H9 (cell line): Measurements from ENCODE around the gene WNT5B. TPM values are rescaled to one million over a fixed set of nuclear protein-coding genes. Genes with fewer than 3 reads are reported as not detected.

ENCODE experiments used
- DNase-seq: peaks from one replicate; pipeline ENCODE4 v3.0.0-alpha.2; 2017
- H2AFZ ChIP-seq: one replicate; pipeline ENCODE4 v1.6.1; 2013; ENCODE audit warnings: mild to moderate bottlenecking, low read length, control low read depth, moderate library complexity
- H2AK5ac ChIP-seq: 2 replicates; pipeline ENCODE4 v1.6.1; 2013; ENCODE audit warnings: low read length, control low read depth, mixed read lengths; ENCODE audit not compliant: insufficient read length
- H2BK120ac ChIP-seq: one replicate; pipeline ENCODE4 v1.6.1; 2013; ENCODE audit warnings: low read depth, mild to moderate bottlenecking, low read length, control low read depth, inconsistent platforms; ENCODE audit not compliant: poor library complexity, severe bottlenecking
- H2BK12ac ChIP-seq: 2 replicates; pipeline ENCODE4 v1.6.1; 2013; ENCODE audit warnings: low read length, control low read depth, mixed read lengths, low read depth; ENCODE audit not compliant: insufficient read length
- H2BK15ac ChIP-seq: 2 replicates; pipeline ENCODE4 v1.6.1; 2013; ENCODE audit warnings: low read depth, low read length, control low read depth
- H2BK20ac ChIP-seq: one replicate; pipeline ENCODE4 v1.6.1; 2013; ENCODE audit warnings: low read depth, mild to moderate bottlenecking, low read length, control low read depth, inconsistent platforms; ENCODE audit not compliant: poor library complexity, severe bottlenecking
- H2BK5ac ChIP-seq: 2 replicates; pipeline ENCODE4 v1.6.1; 2013; ENCODE audit warnings: low read length, control low read depth, mixed read lengths; ENCODE audit not compliant: insufficient read length
- H3K14ac ChIP-seq: 2 replicates; pipeline ENCODE4 v1.6.1; 2013; ENCODE audit warnings: low read length, control low read depth; ENCODE audit not compliant: insufficient read depth
- H3K18ac ChIP-seq: 2 replicates; pipeline ENCODE4 v1.6.1; 2013; ENCODE audit warnings: low read depth, mild to moderate bottlenecking, mixed read lengths, low read length, control low read depth; ENCODE audit not compliant: insufficient read length
- H3K23ac ChIP-seq: 2 replicates; pipeline ENCODE4 v1.6.1; 2013; ENCODE audit warnings: low read length, control low read depth, mixed read lengths, low read depth; ENCODE audit not compliant: insufficient read length
- H3K23me2 ChIP-seq: 2 replicates; pipeline ENCODE4 v1.6.1; 2013; ENCODE audit warnings: low read depth, mild to moderate bottlenecking, mixed read lengths, low read length, control low read depth; ENCODE audit not compliant: insufficient read length, poor library complexity, severe bottlenecking
- H3K27ac ChIP-seq: 2 replicates; pipeline ENCODE4 v1.5.1; 2013; ENCODE audit warnings: low read length, control low read depth, mixed read lengths, low read depth; ENCODE audit not compliant: insufficient read length
- H3K27me3 ChIP-seq: 2 replicates; pipeline ENCODE4 v1.6.1; 2013; ENCODE audit warnings: low read length, control low read depth, inconsistent platforms; ENCODE audit not compliant: insufficient read depth
- H3K4ac ChIP-seq: 2 replicates; pipeline ENCODE4 v1.6.1; 2013; ENCODE audit warnings: low read depth, mild to moderate bottlenecking, control low read depth, inconsistent platforms, low read length, moderate library complexity
- H3K4me1 ChIP-seq: 2 replicates; pipeline ENCODE4 v1.6.1; 2013; ENCODE audit warnings: low read length, control low read depth, inconsistent platforms; ENCODE audit not compliant: insufficient read depth
- H3K4me2 ChIP-seq: 2 replicates; pipeline ENCODE4 v1.6.1; 2013; ENCODE audit warnings: low read length, control low read depth, mixed read lengths; ENCODE audit not compliant: insufficient read length, insufficient read depth
- H3K56ac ChIP-seq: 2 replicates; pipeline ENCODE4 v1.6.1; 2013; ENCODE audit warnings: low read depth, mild to moderate bottlenecking, mixed read lengths, low read length, control low read depth; ENCODE audit not compliant: insufficient read length
- H3K79me1 ChIP-seq: 2 replicates; pipeline ENCODE4 v1.6.1; 2013; ENCODE audit warnings: low read depth, mild to moderate bottlenecking, moderate library complexity, low read length, control low read depth, inconsistent platforms; ENCODE audit not compliant: insufficient read depth, poor library complexity, severe bottlenecking
- H3K79me2 ChIP-seq: 2 replicates; pipeline ENCODE4 v1.6.1; 2013; ENCODE audit warnings: low read length, control low read depth, inconsistent platforms; ENCODE audit not compliant: insufficient read depth
- H3K9ac ChIP-seq: 2 replicates; pipeline ENCODE4 v1.6.1; 2013; ENCODE audit warnings: low read length, control low read depth, mixed read lengths; ENCODE audit not compliant: insufficient read length; ENCODE audit errors: extremely low read depth
- H3K9me3 ChIP-seq: one replicate; pipeline ENCODE4 v1.6.1; 2013; ENCODE audit warnings: low read depth, low read length, inconsistent platforms; ENCODE audit not compliant: control insufficient read depth
- H3T11ph ChIP-seq: one replicate; pipeline ENCODE4 v1.6.1; 2013; ENCODE audit warnings: mild to moderate bottlenecking, low read length, control low read depth, inconsistent platforms
- H4K20me1 ChIP-seq: one replicate; pipeline ENCODE4 v1.6.1; 2013; ENCODE audit not compliant: control insufficient read depth, insufficient read length, insufficient read depth
- H4K5ac ChIP-seq: 2 replicates; pipeline ENCODE4 v1.6.1; 2013; ENCODE audit warnings: low read depth, mild to moderate bottlenecking, mixed read lengths, low read length, control low read depth; ENCODE audit not compliant: insufficient read length
- H4K8ac ChIP-seq: replicated peaks from 2 replicates; pipeline ENCODE4 v1.6.1; 2013; ENCODE audit warnings: low read length, control low read depth, mixed read lengths, low read depth; ENCODE audit not compliant: insufficient read length
- H4K91ac ChIP-seq: 2 replicates; pipeline ENCODE4 v1.6.1; 2013; ENCODE audit warnings: low read depth, mild to moderate bottlenecking, moderate library complexity, mixed read lengths, low read length, control low read depth; ENCODE audit not compliant: insufficient read length
- H3K27ac Mint-ChIP-seq, 3 experiments: 2 replicates in 2 of 3; 3 replicates in 1 of 3; pipeline ENCODE4 v1.8.0; 2020 to 2021; ENCODE audit warnings: mixed read lengths in 3 of 3, mild to moderate bottlenecking in 1 of 3, moderate library complexity in 1 of 3
- H3K27me3 Mint-ChIP-seq: 2 replicates; pipeline ENCODE4 v1.8.0; 2021; ENCODE audit warnings: low read depth, mild to moderate bottlenecking, moderate library complexity, mixed read lengths
- H3K36me3 Mint-ChIP-seq, 3 experiments: 2 replicates in 2 of 3; 3 replicates in 1 of 3; pipeline ENCODE4 v1.8.0; 2020 to 2021; ENCODE audit warnings: low read depth in 3 of 3, mixed read lengths in 3 of 3; ENCODE audit not compliant: insufficient read depth in 1 of 3
- H3K4me1 Mint-ChIP-seq, 2 experiments: 2 replicates each; pipeline ENCODE4 v1.8.0; 2020; ENCODE audit warnings: mixed read lengths in 2 of 2
- H3K4me3 Mint-ChIP-seq, 2 experiments: 2 replicates in 1 of 2; 3 replicates in 1 of 2; pipeline ENCODE4 v1.8.0; 2020 to 2021; ENCODE audit warnings: mild to moderate bottlenecking in 2 of 2, mixed read lengths in 2 of 2, moderate library complexity in 1 of 2
- H3K9me3 Mint-ChIP-seq, 2 experiments: 2 replicates in 1 of 2; 3 replicates in 1 of 2; pipeline ENCODE4 v1.8.0; 2020; ENCODE audit warnings: mild to moderate bottlenecking in 2 of 2, mixed read lengths in 2 of 2, moderate library complexity in 1 of 2
- WGBS: extraction: QIAGEN DNeasy Blood & Tissue Kit; methylation state at CpG from one replicate; pipeline ENCODE4 v1.1.7; 2013; ENCODE audit warnings: missing lambda C conversion rate, low lambda C conversion rate, mixed read lengths; ENCODE audit not compliant: insufficient read length; ENCODE audit errors: extremely low coverage; 5-methylcytosine and 5-hydroxymethylcytosine counted together
- total RNA-seq: library from RNA; stranded (reverse); gene quantifications from 2 replicates; pipeline ENCODE4 v1.2.1, GENCODE V29; 2021
- TF ChIP-seq, protein P1 (sequence below): fragments of 200-600 bp; sonication (generic); conservative IDR thresholded peaks from 3 replicates; pipeline ENCODE4 v1.8.0; 2021; ENCODE audit warnings: antibody characterized with exemption, mild to moderate bottlenecking

The WNT5B gene
- total RNA-seq, 1 experiment from 2014 or later = 1.5 TPM

DNA sequence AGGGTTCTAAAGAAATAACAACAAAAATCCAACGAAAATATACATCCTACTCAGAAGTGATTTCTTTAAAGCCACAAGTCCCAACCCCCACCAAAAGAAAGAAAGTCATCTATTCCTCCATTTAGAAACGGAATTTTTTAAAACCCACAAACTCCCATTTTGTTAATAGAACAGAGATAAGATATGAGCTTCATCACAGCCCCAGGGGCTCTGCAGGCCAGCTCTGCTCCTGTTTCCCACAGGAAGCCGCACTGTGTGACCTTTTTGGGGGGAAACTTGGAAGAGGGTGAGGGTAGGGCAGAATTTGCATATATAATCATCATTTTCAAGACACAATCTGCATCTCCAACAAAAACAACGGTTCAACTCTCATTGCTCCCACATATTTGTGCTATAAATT, 37.5 kb upstream of the WNT5B start:
- Histone ChIP-seq H3K9me3 (no peaks in the 10 kb centered on the region), H2AK5ac (no peak overlapping the region), H4K20me1 (peaks cover 5% of the 10 kb centered on the region), H3K27ac (no peak overlapping the region), H2BK12ac (no peak overlapping the region), H4K8ac (no peak overlapping the region), H3K14ac (no peak overlapping the region), H2BK120ac (no peak overlapping the region), H3K4me2 (no peak overlapping the region), H4K91ac (no peak overlapping the region), H3K27me3 (peaks cover 31% of the 10 kb centered on the region; the same call in 1 of the 2 replicates), H3K79me1 (no peaks in the 10 kb centered on the region), H2AFZ (no peak overlapping the region), H3K4ac (no peak overlapping the region), H3K23me2 (peaks cover 27% of the 10 kb centered on the region), H4K5ac (no peak overlapping the region), H3K4me1 (peaks cover 15% of the 10 kb centered on the region), H3K56ac (no peak overlapping the region), H3K23ac (no peak overlapping the region), H2BK20ac (no peak overlapping the region), H3K9ac (no peak overlapping the region), H3K79me2 (no peaks in the 10 kb centered on the region; the same call in 1 of the 2 replicates), H2BK15ac (no peak overlapping the region), H3T11ph (no peak overlapping the region), H3K18ac (no peak overlapping the region), H2BK5ac (no peak overlapping the region)
- no peak for DNase-seq
- WGBS = no CpG with 5 or more reads among the region's 4 CpGs
- H3K4me1 Mint-ChIP-seq = peaks cover 62 to 76% of the 10 kb centered on the region in 2 experiments
- H3K36me3 Mint-ChIP-seq = peaks cover 0 to 2% (median 0%) of the 10 kb centered on the region in 3 experiments; a peak in 1 of 7 replicates
- peaks cover 0 to 1% of the 10 kb centered on the region in 2 experiments; a peak in 3 of 5 replicates for H3K9me3 Mint-ChIP-seq
- TF ChIP-seq, protein P1, sequence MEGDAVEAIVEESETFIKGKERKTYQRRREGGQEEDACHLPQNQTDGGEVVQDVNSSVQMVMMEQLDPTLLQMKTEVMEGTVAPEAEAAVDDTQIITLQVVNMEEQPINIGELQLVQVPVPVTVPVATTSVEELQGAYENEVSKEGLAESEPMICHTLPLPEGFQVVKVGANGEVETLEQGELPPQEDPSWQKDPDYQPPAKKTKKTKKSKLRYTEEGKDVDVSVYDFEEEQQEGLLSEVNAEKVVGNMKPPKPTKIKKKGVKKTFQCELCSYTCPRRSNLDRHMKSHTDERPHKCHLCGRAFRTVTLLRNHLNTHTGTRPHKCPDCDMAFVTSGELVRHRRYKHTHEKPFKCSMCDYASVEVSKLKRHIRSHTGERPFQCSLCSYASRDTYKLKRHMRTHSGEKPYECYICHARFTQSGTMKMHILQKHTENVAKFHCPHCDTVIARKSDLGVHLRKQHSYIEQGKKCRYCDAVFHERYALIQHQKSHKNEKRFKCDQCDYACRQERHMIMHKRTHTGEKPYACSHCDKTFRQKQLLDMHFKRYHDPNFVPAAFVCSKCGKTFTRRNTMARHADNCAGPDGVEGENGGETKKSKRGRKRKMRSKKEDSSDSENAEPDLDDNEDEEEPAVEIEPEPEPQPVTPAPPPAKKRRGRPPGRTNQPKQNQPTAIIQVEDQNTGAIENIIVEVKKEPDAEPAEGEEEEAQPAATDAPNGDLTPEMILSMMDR = no peak
- peaks cover 83% of the 10 kb centered on the region for H3K27me3 Mint-ChIP-seq
- peak overlapping the region; percentile 71 to 88 for H3K4me3 Mint-ChIP-seq
- no peak overlapping the region; a peak in 1 of 7 replicates for H3K27ac Mint-ChIP-seq
